HG03139 (cell line): ENCODE measurements around the gene MYO10.
"Not testable (repeated sequence)": the region's sequence is repeated elsewhere in the genome, so short reads cannot be mapped to it uniquely, and the experiment has no call there.

Experiments
- ATAC-seq: cut with Tn5 transposase; IDR thresholded peaks from one replicate; pipeline ENCODE4 v1.9.1; 2021; ENCODE audit not compliant: unreplicated experiment

MYO10 gene

GRCh38 chr5:16723821-16724220, 212.3 kb downstream of the MYO10 start:
- ATAC-seq: no peak

GRCh38 chr5:16722097-16722495, 214.0 kb downstream of the MYO10 start:
- no peak for ATAC-seq

GRCh38 chr5:16721151-16722096, 214.7 kb downstream of the MYO10 start:
- ATAC-seq: no peak

GRCh38 chr5:16718036-16718435, 218.1 kb downstream of the MYO10 start:
- not testable (repeated sequence) for ATAC-seq

DNA sequence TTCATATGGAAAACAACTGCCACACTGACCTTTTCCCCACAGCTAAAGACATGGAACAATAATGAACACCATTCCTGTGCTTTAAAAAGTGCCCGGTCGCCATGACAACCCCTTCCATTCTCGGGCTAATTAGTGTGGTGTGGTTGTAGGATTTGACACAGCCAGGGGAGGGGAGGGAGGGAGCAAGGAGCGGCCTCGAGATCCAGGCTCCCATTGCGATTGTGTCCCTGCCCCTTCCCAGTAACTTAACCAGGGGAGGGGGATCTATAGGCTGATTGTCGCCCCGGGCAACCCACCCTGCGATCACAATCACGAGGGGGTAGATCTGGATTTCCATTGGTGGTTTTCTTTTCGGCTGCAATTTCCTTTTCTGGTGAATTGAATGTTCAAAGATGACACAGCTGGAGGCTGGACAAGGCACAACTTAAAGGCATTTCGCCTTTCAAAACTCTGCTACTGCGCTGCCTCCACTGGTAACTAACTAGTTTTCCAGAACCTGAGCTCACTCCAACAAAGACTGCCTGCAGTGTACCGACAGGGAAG, 222.6 kb downstream of the MYO10 start:
- ATAC-seq: no peak

GRCh38 chr5:16712620-16713019, 223.5 kb downstream of the MYO10 start:
- ATAC-seq: no peak

DNA sequence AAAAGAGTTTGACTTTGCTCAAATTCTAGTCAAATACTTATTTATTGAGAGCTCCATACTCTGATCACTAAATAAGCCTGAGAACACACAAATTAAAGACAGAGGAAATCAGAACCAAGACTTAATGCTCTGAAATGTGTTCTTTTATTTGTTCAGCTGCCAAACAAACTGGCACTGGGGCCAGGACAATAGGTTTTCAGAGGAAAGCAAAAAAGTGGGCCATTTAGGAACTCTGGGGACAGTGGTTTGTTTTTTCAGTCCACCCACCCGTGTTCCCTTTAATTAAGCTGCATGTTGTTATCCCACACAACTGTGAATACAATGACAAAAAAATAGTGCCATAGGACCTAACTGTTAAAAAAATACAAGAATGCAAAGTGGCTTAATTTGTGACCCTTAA, 223.9 kb downstream of the MYO10 start:
- ATAC-seq: no peak

DNA sequence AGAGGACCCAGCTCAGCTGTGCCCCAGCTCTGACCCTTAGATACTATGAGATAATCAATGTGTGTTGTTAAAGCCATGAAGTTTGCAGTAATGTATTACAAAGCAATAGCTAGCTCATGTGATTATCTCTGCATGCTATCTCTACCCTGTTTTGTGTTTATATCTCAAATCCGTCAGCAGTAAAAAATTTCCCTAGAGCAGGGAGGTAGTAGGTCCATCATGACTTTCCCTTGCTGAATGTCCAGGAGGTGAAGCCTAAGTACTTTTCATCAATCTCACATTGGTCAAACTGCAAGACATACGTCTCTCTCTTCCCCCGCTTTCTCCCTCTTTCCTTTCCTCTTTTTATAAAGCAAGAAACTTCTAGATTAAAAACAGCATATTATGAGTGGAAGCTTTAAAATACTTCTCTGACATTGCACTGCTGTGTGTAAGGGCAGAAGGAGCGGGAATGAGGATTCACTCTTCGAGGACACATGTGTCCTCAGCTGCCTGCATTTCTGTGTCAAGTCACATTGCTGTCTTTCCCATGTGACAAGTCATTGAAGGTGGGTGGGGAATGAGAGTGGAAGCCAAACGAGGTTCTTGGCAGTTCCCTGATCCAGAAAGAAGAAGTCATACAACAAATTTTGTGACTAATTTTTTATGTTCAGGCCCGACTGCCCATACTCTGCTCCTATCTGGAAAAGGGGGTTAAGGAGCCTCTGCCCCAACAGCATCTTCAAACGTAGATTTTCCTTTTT, 226.2 kb downstream of the MYO10 start:
- no peak for ATAC-seq

- no peak for ATAC-seq
These were observed 228.3 kb downstream of the MYO10 start for GRCh38 chr5:16707869-16708192.

DNA sequence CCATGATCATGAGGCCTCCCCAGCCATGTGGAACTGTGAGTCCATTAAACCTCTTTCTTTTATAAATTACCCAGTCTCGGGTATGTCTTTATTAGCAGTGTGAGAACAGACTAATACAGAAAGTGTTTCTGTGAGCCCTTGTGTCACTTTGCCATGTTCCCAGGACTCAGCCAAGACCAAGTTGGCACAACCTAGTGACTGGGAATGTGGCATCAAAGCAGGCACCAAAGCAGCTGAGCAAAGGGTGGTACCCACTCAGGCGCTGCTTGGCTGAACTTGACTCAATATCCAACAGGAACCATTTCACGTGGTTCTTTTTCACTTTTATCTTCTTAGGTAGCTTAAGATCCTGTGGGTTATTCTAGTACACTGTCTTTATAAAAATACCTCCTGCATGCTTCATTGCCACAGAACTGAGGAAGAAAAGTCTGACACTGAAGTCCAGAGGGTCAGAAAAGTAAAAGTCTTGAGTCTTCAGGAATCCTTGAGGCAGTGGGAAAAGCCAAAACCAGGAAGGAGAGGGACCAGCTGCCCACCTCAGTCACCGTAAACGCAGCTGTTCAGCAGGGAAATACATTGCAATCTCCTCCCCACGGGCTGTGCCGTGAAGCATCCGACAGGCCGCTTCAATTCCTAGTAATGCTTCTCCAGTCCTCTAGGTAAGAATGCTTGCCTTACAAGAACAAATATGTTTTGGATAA, 228.8 kb downstream of the MYO10 start:
- ATAC-seq: no peak

DNA sequence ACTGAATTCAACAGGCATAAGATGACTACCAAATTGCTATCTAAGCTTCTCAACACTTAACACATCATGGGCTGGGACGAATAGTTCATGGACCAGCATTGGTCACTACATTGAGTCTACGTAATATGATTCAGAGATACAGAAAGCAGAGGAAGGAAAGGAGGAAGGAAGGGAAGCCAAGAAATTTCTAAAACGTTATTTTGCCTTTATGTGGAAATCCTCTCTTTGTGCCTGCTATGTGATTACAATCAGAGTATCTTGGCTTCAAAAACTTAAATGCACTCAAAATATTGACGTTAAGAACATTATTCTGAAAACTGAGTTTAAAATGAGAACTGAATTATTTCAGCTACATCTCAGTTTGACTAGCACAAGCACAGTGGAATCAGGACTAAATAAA, 231.1 kb downstream of the MYO10 start:
- ATAC-seq: no peak

- ATAC-seq: no peak
These were observed 233.1 kb downstream of the MYO10 start for GRCh38 chr5:16702964-16703363.

- ATAC-seq: no peak
These were observed 234.7 kb downstream of the MYO10 start for GRCh38 chr5:16701134-16702099.

GRCh38 chr5:16700081-16700480, 236.0 kb downstream of the MYO10 start:
- no peak for ATAC-seq

- ATAC-seq: no peak
These were observed 240.3 kb downstream of the MYO10 start for GRCh38 chr5:16695779-16696178.

DNA sequence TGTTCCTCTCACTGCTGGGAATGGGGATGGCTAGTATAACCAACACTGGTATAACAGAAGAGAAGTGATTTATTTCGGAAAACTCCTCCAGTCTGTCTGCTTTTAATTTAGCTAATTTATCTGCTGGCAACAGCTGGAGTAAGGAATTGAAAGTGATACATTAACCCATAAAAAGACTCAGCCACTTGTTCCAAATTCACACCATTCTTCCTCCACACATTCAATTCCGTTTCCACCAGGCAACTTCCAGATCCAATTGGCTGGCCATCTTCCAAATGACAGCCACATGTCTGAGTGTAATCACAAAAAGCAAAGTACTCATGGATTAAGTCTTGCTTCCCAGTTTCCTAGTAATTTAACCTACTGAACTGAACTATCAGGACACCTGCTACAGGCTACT, 242.2 kb downstream of the MYO10 start:
- no peak for ATAC-seq

- ATAC-seq: no peak
These were observed 244.4 kb downstream of the MYO10 start for GRCh38 chr5:16691731-16692130.

GRCh38 chr5:16690243-16690852, 245.7 kb downstream of the MYO10 start:
- ATAC-seq: peak; percentile 96

- no peak for ATAC-seq
These were observed 248.2 kb downstream of the MYO10 start for GRCh38 chr5:16687898-16688297.

DNA sequence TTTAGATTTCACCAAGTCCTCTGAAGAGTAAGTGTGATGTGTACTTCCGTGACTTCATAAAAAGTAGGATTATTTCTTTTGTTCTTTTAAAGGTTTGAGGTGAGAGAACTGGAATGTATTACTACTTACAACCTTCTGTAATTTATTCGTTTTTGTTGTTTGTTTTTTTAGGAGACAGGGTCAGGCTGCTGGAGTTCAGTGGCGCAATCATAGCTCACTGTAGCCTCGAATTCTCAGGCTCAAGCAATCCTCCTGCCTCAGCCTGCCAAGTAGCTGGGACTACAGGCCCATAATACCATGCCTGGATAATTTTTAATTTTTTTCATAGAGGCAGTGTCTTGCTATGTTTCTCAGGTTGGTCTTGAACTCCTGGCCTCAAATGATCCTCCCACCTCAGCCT, 251.0 kb downstream of the MYO10 start:
- ATAC-seq: no peak
